Neural progenitor cell (in vitro differentiated cells): ENCODE results near the gene IQCK. TPM values are rescaled to one million over a fixed set of nuclear protein-coding genes. Genes with fewer than 3 reads are reported as not detected.

ENCODE experiments used
- DNase-seq: peaks from one replicate; pipeline ENCODE4 v3.0.0-alpha.2; 2016; ENCODE audit warnings: low spot score
- H2AFZ ChIP-seq: fragments of 200-600 bp; sonication (generic); replicated peaks from 2 replicates; pipeline ENCODE4 v1.6.1; 2016; ENCODE audit warnings: antibody characterized with exemption
- H3F3A ChIP-seq: fragments of 200-600 bp; sonication (generic); 2 replicates; pipeline ENCODE4 v1.6.1; 2016; ENCODE audit warnings: antibody characterized with exemption, low read depth
- H3K27ac ChIP-seq: fragments of 200-600 bp; sonication (generic); 2 replicates; pipeline ENCODE4 v1.5.1; 2016; ENCODE audit warnings: mild to moderate bottlenecking
- H3K27me3 ChIP-seq: fragments of 200-600 bp; sonication (generic); 2 replicates; pipeline ENCODE4 v1.6.1; 2016; ENCODE audit warnings: mild to moderate bottlenecking, moderate library complexity
- H3K36me3 ChIP-seq: fragments of 200-600 bp; sonication (generic); 2 replicates; pipeline ENCODE4 v1.5.1; 2016
- H3K4me1 ChIP-seq: fragments of 200-600 bp; sonication (generic); 2 replicates; pipeline ENCODE4 v1.6.1; 2016; ENCODE audit warnings: mixed run types
- H3K4me2 ChIP-seq: fragments of 200-600 bp; sonication (generic); 2 replicates; pipeline ENCODE4 v1.6.1; 2016
- H3K4me3 ChIP-seq: fragments of 200-600 bp; sonication (generic); 2 replicates; pipeline ENCODE4 v1.5.1; 2016
- H3K79me2 ChIP-seq: fragments of 200-600 bp; sonication (generic); 2 replicates; pipeline ENCODE4 v1.6.1; 2016; ENCODE audit warnings: low read depth
- H3K9ac ChIP-seq: fragments of 200-600 bp; sonication (generic); 2 replicates; pipeline ENCODE4 v1.6.1; 2016
- H3K9me3 ChIP-seq: fragments of 200-600 bp; sonication (generic); 2 replicates; pipeline ENCODE4 v1.5.1; 2016; ENCODE audit warnings: low read depth
- H4K20me1 ChIP-seq: fragments of 200-600 bp; sonication (generic); 2 replicates; pipeline ENCODE4 v1.6.1; 2016; ENCODE audit warnings: low read depth
- H3K27ac Mint-ChIP-seq: 3 replicates; pipeline ENCODE4 v1.8.0; 2021; ENCODE audit warnings: mixed read lengths
- H3K27me3 Mint-ChIP-seq: 2 replicates; pipeline ENCODE4 v1.8.0; 2022; ENCODE audit warnings: low read depth, mild to moderate bottlenecking, inconsistent platforms, moderate library complexity, mixed read lengths; ENCODE audit not compliant: insufficient read depth
- H3K36me3 Mint-ChIP-seq: 3 replicates; pipeline ENCODE4 v1.8.0; 2021; ENCODE audit warnings: mixed read lengths
- H3K4me1 Mint-ChIP-seq: 3 replicates; pipeline ENCODE4 v1.8.0; 2021; ENCODE audit warnings: mixed read lengths
- H3K4me3 Mint-ChIP-seq: 3 replicates; pipeline ENCODE4 v1.8.0; 2021; ENCODE audit warnings: mild to moderate bottlenecking, moderate library complexity, mixed read lengths
- H3K9me3 Mint-ChIP-seq: 3 replicates; pipeline ENCODE4 v1.8.0; 2020; ENCODE audit warnings: mixed read lengths
- EZH2 ChIP-seq: fragments of 200-600 bp; sonication (generic); IDR thresholded peaks from 2 replicates; pipeline ENCODE4 v1.6.1; 2017; ENCODE audit warnings: antibody characterized with exemption, mild to moderate bottlenecking, moderate library complexity
- EZH2phosphoT487 ChIP-seq: fragments of 200-600 bp; sonication (generic); IDR thresholded peaks from 2 replicates; pipeline ENCODE4 v1.6.1; 2017; ENCODE audit warnings: antibody characterized with exemption
- total RNA-seq: library from RNA; depleted of rRNA; stranded (reverse); fragments of >200 nt; gene quantifications from 2 replicates; pipeline ENCODE4 v1.2.3, GENCODE V29; 2015; ENCODE audit warnings: low replicate concordance
- TF ChIP-seq, protein P1 (sequence below): fragments of 200-600 bp; sonication (generic); IDR thresholded peaks from 2 replicates; pipeline ENCODE4 v1.5.1; 2017; ENCODE audit warnings: antibody characterized with exemption, mild to moderate bottlenecking

The IQCK gene
- total RNA-seq, 1 donor from 2014 or later = 22.1 TPM

DNA sequence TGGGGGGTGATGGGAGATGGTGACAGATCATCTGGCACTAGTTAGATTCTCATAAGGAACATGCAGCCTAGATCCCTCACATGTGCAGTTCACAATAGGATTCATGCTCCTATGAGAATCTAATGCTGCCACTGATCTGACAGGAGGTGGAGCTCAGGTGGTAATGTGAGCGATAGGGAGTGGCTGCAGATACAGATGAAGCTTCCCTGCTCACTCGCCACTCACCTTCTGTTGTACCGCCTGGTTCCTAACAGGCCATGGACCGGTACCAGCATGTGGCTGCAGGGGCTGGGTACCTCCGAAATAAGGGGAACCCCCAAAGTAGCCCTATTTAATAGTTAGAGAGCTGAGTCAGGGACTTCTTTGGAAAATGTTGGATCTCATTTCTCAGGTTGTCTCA is 106.1 kb downstream of the IQCK start:
- Mint-ChIP-seq H3K9me3 (no peaks in the 10 kb centered on the region), H3K4me3 (no peak overlapping the region), H3K4me1 (peaks cover 6% of the 10 kb centered on the region), H3K36me3 (peaks cover 23% of the 10 kb centered on the region), H3K27me3 (no peaks in the 10 kb centered on the region), H3K27ac (no peak overlapping the region)
- Histone ChIP-seq H3K79me2 (no peaks in the 10 kb centered on the region), H3K4me2 (no peak overlapping the region), H3F3A (no peaks in the 10 kb centered on the region), H3K36me3 (no peaks in the 10 kb centered on the region), H3K9me3 (no peaks in the 10 kb centered on the region), H3K27me3 (no peaks in the 10 kb centered on the region), H3K27ac (no peak overlapping the region), H2AFZ (no peak overlapping the region), H3K4me1 (no peaks in the 10 kb centered on the region), H3K4me3 (no peak overlapping the region), H4K20me1 (no peaks in the 10 kb centered on the region), H3K9ac (no peak overlapping the region)
- no peak for DNase-seq
- TF ChIP-seq, protein P1, sequence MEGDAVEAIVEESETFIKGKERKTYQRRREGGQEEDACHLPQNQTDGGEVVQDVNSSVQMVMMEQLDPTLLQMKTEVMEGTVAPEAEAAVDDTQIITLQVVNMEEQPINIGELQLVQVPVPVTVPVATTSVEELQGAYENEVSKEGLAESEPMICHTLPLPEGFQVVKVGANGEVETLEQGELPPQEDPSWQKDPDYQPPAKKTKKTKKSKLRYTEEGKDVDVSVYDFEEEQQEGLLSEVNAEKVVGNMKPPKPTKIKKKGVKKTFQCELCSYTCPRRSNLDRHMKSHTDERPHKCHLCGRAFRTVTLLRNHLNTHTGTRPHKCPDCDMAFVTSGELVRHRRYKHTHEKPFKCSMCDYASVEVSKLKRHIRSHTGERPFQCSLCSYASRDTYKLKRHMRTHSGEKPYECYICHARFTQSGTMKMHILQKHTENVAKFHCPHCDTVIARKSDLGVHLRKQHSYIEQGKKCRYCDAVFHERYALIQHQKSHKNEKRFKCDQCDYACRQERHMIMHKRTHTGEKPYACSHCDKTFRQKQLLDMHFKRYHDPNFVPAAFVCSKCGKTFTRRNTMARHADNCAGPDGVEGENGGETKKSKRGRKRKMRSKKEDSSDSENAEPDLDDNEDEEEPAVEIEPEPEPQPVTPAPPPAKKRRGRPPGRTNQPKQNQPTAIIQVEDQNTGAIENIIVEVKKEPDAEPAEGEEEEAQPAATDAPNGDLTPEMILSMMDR = no peak
- TF ChIP-seq EZH2 (no peak), EZH2phosphoT487 (no peak)

DNA sequence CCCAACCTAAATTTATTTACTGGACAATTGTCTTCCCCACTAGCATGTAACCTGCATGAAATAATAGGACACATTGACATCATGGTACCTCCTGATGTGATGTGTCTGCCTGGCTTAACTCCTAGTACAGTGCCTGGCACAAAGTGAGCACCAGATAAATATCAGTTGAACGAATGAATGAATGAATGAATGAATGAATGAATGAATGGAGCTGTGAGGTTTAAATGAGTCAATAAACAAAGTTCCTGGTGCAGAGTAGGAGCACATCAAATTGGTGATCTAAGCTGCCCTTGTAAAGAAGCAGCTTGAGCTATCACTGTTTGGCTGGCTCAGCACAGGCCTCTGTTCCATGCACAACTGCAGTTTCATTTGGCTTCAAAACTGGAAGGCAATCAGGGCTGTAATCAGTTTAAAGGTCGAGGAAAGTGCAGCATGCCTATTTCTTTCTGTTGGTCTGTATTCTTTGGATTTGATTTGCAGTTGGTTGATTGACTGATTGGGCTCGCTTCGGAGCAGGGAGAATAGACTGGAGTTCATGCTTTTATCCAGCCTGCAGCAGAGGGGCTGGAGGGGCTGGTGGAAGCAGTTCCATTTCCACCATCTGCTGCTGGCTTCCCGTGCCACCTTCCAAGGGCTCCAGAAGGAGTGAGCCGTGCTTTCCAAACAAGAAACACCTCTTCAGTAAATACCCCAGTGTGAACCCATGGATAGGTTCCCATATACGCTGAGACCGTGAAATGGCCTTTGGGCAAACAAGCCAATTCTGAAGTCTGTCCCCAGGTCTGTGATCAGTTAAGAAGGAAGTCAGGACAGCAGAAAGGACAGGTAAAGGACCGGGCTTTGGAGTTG is 112.0 kb downstream of the IQCK start:
- Histone ChIP-seq H3K4me1 (no peaks in the 10 kb centered on the region), H2AFZ (no peak overlapping the region), H3K9ac (no peak overlapping the region), H3K4me2 (no peak overlapping the region), H3K27me3 (no peaks in the 10 kb centered on the region), H3K9me3 (no peaks in the 10 kb centered on the region), H3K27ac (no peak overlapping the region), H3K36me3 (no peaks in the 10 kb centered on the region), H3F3A (no peaks in the 10 kb centered on the region), H3K79me2 (no peaks in the 10 kb centered on the region), H4K20me1 (no peaks in the 10 kb centered on the region), H3K4me3 (no peak overlapping the region)
- Mint-ChIP-seq H3K9me3 (no peaks in the 10 kb centered on the region), H3K27me3 (peaks cover 2% of the 10 kb centered on the region), H3K4me1 (peaks cover 6% of the 10 kb centered on the region), H3K4me3 (no peak overlapping the region), H3K27ac (no peak overlapping the region), H3K36me3 (peaks cover 33% of the 10 kb centered on the region)
- no peak for DNase-seq
- no peak for TF ChIP-seq EZH2phosphoT487
- no peak for TF ChIP-seq EZH2
- TF ChIP-seq, protein P1 = no peak

DNA sequence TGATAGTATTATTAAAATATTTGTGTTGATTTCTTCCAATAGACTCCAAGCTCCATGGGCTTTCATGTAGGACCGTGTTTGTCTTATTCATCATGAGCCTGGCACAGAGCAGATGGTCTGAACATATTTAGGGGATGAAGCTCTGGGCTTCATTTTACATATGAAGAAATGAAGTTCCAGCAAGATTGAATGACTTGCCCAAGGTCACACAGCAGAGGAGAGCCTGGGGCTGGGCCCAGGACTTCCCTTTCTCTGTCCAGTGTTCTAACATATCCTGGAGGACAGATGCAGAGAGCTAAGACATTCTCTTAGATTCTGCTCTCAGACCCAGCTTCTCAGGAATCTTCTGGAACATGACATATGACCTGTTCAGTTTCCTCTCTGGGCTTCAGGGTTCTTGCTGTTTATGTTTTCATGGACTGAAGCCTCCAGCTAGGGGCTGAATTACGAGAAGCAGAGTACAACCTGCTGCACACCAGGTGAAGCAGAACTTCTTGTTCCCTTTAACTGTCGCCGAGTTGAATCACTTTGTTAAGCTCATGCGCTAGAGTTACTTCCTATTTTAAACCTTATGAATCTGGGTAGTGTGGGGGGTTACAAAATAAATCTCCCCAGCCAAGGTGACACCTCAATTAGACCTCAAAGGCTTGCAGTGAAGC is 113.0 kb downstream of the IQCK start:
- no peaks in the 10 kb centered on the region for H3K36me3 ChIP-seq
- no peak overlapping the region for H3K4me2 ChIP-seq
- Mint-ChIP-seq H3K27me3 (peaks cover 2% of the 10 kb centered on the region), H3K36me3 (peaks cover 34% of the 10 kb centered on the region), H3K4me3 (no peak overlapping the region), H3K27ac (no peak overlapping the region), H3K4me1 (peaks cover 6% of the 10 kb centered on the region), H3K9me3 (no peaks in the 10 kb centered on the region)
- H4K20me1 ChIP-seq = no peaks in the 10 kb centered on the region
- no peak overlapping the region for H3K9ac ChIP-seq
- no peaks in the 10 kb centered on the region for H3K27me3 ChIP-seq
- H3K9me3 ChIP-seq = no peaks in the 10 kb centered on the region
- no peak for DNase-seq
- no peak overlapping the region for H3K27ac ChIP-seq
- H3F3A ChIP-seq = no peaks in the 10 kb centered on the region
- TF ChIP-seq, protein P1 = no peak
- TF ChIP-seq EZH2phosphoT487 = no peak
- no peak for TF ChIP-seq EZH2
- no peak overlapping the region for H2AFZ ChIP-seq
- H3K4me1 ChIP-seq = no peaks in the 10 kb centered on the region
- no peaks in the 10 kb centered on the region for H3K79me2 ChIP-seq
- H3K4me3 ChIP-seq = no peak overlapping the region
